HG02763 (cell line): ENCODE results near the gene NOX4.
"Not testable (repeated sequence)": the region's sequence is repeated elsewhere in the genome, so short reads cannot be mapped to it uniquely, and the experiment has no call there.

ENCODE experiments used
- ATAC-seq: cut with Tn5 transposase; IDR thresholded peaks from one replicate; pipeline ENCODE4 v1.9.1; 2021; ENCODE audit warnings: mild to moderate bottlenecking, moderate library complexity; ENCODE audit not compliant: unreplicated experiment

Gene NOX4

DNA sequence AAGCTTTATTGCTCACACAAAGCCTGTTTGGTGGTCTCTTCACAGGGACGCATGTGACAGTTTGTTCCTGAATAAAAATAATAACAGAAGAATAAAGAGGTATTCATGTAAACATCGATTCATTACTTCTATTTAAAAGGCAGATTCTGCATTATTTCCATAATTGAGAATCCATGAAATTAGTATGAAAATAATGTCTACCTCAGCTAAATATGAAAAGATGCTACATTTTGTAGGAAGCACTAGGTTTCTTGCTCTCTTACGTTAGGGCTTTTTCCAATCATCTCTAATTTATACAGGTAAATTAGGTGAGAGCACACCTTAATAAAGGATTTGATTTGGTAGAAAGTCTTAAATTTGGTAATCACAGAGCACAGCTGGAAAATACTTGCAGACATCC, 103.7 kb downstream of the NOX4 start:
- not testable (repeated sequence) for ATAC-seq

DNA sequence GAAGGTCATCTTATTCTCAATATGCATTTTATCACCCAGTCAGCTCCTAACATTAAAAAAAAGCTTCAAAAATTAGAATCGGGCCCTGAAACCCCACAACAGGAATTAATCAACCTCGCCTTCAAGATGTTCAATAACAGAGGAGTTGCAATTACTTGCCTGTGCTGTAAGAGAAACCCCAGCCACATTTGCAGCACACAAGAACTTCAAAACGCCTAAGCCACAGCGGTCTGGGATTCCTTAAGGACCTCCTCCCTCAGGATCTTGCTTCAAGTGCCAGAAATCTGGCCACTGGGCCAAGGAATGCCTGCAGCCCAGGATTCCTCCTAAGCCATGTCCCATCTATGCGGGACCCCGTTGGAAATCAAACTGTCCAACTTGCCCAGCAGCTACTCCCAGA, 108.2 kb downstream of the NOX4 start:
- not testable (repeated sequence) for ATAC-seq

DNA sequence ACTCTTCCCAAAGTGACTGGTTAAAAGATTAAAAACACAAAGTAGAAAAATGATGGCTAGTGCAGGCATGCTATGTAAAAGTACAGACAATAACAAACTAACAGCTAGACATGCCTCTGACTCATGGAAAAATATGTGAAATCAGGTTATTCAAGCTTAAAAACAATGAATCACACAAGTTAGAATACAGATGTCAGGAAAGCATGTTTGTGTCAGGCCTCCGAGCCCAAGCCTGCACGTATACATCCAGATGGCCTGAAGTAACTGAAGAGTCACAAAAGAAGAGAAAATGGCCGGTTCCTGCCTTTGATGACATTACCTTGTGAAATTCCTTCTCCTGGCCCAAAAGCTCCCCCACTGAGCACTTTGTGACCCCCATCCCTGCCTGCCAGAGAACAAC, 110.1 kb downstream of the NOX4 start:
- no peak for ATAC-seq

DNA sequence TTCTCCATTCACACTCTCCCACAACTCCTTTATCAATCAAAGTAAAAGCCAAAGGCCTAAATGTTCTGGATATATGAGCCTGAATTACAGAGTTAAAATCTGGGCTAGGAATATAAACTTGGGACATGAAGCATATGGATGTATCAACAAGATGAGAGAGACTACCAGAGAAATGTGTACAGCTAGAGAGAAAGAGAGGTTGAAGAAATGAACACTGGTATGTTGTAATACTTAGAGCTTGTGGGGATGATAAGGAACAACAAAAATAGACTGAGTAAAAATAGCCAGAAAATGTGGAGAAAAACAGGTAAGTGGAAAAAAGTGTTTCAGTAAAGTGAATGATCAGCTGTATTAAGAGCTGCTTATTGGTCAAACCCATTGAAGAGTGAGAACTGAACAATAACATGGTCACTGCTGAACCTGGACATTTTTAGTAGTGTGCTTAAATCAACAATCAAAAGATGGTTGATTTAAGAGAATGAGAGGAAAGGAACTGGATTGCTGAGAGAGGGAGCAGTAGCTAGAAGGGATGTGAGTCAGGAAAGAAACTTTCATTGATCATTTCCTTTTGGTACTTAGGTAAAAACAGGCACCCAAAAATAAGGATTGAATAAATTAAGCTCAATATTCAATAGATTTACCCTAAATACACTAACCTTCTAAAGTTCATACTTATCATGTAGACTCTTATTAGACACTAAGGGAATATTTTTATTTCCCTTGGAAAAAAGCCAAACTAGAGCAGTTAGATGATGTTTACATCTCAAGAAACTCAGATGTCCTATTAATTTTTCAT, 111.0 kb downstream of the NOX4 start:
- ATAC-seq, result not testable (repeated sequence)

DNA sequence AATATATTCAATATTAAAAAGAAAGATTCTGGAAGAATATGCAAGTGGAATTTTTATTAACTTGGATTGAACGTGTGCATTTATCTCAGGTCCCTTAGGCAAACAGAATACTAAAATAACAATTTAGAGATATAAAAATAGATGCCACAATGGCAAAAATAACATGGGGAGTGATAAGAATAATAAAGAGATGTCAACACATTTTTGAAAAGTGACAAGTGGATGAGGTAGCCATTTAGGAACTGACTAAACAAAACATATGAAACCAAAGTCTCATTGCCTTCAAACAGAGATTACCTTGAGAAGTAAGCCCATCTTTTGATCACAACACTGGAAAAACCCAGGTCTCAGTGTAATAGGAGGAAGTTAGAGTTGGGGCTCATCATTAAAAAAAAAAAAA, 112.2 kb downstream of the NOX4 start:
- not testable (repeated sequence) for ATAC-seq

DNA sequence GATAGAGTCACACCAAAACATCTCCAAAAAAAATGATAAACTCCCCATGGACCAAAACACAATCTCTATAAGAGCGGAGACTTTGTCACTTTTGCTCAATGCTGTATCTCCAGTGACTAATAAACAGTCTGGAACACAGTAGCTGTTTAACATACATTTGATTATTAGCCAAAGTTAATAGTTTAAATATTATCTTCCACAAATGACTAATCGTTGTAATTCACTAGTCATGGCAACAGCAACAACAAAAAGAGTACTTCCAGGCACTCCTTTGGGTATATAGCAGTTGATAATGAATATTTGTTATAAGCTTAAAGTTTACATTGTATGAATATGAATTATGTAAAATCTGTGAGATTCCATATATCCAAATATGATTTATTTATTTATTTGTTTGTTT, 121.8 kb downstream of the NOX4 start:
- ATAC-seq, result not testable (repeated sequence)

DNA sequence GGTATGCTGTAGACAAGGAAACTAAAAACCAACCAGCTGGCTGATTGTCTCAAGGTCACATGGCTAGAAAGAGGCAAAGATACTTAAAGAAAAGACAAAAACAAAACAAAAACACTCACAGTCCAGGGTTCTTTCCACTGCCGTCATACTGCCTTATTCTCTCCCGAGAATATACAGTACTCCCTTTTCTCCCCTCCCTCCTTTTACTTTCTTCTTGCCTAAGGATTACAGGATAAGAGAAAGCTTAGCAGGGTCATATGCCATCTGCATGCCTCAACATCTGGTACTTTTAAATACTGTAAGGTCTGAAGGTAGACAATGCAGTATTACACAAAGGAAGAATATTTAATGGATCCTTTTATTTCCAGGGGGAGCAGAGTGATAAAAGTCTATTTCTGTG, 126.3 kb downstream of the NOX4 start:
- not testable (repeated sequence) for ATAC-seq

DNA sequence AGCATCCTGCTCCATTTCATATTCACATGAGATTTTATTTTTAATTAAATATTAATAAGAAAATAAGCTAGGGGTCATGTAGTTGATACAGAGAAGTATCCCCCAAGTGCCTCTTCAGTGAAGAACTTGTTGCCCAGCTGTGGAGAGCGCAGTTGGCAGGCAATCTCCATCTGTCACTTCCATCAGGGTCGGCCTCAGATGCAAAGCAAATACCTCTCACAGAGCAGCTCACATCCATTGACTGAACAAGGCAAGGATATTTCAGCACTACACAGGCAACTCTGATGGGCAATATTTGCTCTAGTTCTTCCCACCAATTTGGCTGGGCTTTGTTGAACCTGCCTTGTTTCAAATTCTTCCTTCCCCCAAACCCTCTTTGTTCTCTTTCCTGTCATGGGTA, 129.4 kb downstream of the NOX4 start:
- no peak for ATAC-seq

DNA sequence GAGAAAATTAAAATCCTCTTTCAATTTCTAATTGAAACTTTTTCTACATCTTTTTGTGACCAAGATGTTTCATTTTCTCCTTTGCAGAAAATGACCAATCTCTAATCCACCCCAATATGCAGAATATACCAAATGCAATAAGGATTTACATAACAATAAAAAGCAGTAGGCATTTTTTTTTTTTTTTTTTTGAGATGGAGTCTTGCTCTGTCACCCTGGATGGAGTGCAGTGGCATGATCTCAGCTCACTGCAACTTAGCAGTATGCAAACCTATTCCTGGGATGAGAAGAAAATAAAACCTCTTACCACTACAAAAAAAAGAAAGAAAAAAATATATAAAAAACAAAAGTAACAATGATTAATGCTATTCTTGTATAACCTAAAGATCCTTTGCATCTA, 132.0 kb downstream of the NOX4 start:
- not testable (repeated sequence) for ATAC-seq

DNA sequence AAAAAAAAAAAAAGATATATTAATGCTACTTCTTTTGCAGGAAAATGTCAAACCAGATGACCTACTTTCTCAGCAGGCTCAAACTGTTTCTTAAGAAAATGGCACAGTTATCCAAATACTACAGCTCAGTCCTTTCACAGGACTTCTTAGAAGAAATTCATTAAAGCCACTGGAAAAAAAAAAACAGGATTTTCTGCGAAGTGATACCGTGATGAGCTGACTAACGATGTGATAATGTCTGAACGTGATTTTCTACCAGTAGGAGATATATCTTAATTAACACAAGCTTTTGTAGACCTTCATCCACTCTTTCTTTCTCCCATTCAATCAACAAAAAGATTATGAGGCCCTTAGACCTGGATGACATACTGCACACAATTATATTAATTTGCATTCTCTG, 132.4 kb downstream of the NOX4 start:
- no peak for ATAC-seq

DNA sequence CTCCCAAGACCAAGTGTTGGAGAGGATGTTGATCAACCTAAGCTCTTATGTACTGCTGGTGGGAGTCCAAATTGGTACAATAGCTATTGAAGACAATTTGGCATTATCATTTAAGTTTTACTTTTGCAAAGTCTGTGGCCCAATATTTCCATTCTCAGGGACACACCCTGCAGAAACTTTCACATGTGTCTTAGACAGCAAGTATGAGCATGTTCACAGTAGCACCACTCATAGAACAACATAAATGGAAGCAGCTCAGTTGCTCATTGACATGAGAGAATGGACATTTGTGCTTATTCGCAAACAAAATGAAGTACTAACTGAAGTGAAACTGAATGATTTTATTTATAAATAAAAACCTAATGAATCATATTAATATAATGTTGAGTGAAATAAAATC, 135.5 kb downstream of the NOX4 start:
- ATAC-seq, result no peak

DNA sequence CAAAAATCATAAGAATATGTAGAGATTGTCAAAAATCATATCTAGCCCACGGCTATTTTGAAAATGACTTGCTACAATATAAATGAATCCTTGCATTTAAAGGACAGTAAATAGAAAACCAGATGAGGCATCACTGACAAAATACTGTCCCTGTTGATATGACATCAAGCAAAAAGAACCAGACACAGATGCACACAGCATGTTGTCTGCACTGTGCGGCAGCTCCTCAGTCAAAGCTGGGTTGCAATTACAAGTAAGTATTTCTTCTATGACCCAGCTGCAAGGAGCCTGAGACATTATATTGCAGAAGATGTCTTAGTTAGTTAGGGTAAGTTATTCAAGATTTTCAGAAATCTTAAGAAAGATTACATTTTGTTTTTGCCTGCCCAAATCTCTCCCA, 136.7 kb downstream of the NOX4 start:
- not testable (repeated sequence) for ATAC-seq

DNA sequence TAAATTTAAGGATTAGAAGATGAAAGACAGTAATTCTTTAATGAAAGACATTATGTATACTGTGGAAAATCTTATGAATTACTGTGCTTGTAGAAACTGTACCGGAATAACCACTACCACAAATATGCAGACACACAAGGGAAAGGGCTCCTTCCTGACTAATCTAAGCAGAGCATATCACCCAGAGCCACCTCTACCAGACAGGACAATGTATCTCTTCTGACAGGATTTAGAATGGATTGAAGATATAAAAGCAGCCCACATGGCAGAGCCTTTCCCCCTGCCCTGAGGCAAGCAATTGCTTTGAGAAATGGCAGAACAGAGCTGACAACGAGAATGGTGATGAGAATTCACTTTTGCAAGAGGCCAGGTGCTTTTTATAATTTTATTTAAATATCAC, 144.1 kb downstream of the NOX4 start:
- no peak for ATAC-seq

DNA sequence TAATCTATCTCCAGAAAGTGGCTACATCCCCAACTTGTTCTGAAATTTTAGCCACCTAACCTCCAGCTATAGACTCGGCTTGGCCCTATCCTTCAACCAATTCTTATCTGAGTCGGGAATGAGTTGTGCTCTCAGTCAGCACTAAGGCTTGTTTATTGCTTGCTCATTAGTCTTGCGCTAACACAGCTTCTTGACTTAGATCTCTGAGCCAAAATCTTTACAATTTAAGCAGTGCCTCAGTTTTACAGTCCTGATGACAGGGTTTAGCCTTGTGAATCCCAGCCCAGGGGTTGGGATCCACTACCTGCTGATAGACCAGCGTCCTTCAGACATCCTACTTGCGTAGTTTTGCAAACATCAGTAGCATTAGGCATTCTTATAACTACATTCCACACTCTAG, 144.6 kb downstream of the NOX4 start:
- ATAC-seq, result no peak

DNA sequence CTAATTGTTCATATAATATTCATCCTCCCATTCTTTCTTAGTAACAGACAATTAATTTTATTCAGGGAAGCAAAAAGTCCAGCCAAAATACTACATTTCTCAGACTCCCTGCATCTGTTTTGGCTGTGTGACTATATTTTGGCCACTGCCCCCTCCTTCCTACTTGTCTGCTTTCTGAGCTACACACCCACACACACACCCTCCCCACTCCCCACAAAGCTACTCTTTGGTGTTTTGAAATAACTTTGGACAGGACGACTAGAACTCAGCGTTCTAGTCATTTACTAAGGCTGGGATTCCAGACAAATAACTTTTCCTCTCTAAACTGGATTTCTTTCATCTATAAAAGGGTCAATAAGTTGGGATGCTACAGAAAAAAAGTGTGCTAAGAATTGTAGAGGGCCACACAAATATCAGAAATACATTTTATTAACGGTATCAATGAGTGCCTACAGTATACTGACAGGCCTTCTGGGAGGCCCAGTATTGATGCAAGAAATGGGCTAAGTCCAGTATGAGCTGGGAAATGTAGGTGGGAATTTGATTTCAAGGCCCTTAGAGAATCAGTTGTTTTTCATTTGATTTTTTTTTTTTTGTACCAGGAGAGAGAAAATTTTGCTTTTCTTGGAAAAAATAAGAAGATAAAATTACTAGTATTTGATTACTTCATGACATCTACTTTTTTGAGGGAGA, 148.1 kb downstream of the NOX4 start:
- not testable (repeated sequence) for ATAC-seq

DNA sequence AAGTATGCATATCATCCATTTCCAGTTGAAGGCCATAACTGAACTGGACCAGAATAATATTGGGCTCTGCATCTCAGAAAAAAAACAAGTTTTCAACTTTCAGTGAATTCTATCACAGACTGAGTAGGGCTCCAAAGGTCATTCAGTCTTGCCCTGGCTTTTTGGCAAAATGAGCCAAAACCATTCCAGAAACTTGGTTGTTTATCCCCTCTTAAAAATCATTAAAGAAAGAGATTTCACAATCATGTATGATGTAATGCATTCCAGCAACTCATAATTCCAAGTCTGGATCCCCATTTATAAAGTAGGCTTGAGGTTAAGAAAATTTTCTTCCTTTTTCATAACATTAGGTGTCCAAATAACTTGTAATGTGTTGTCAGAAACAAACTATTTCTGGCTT, 150.7 kb downstream of the NOX4 start:
- ATAC-seq, result not testable (repeated sequence)

DNA sequence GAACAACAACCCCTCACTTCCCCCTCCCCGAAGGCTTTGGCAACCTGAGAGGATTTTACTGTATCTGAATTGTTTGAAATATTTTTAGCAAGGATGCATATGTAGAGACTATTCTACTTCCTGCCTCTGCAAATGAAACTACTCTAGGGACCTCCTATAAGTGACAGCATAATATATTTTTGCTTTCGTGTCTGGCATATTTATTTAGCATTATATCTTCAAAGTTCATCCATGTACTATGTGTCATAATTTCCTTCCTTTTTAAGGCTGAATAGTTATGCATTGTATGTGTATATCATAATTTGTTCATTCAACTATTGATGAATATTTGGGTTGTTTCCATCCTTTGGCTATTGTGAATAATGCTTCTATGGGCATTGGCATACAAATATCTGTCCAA, 153.1 kb downstream of the NOX4 start:
- not testable (repeated sequence) for ATAC-seq

DNA sequence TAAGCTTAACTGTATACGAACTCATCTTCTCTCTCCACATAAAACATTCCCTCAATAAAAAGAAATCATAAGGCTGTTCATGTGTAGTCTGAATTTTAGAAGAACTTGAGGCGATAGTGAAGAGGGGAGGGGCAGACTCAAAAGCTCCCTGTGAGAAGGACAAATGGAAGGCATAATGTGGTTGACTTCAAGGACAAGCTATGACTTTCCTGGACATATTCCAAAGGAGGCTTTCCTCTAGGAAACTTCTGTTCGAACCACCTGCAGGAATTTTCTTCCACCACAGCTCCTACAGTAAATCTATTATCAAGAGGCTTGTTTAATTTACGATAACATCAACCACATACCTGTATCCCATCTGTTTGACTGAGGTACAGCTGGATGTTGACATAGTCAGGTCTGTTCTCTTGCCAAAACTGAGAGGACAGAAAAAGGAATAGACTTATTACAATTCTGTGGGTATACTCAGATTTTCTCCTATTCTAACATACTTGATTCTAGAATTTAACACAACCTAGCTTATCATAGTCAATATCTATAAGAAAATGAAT, 154.0 kb downstream of the NOX4 start:
- not testable (repeated sequence) for ATAC-seq

DNA sequence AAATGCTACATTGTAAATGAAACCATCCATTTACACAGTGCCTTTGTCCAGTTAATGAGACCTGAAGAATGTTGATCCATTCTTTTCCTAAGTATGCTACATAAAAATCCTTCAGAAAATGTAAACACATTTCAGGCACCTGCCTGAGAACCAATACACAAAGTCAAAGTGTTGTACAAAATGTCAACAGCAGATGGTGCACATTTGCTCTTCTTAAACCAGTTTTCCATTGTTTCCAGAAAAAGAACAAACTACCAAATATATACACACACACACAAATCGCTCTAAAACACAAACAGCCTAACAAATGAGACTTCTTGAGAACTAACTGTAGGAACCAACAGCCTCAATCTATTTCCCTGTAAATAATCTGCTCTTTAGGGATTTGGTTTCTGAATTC, 157.5 kb downstream of the NOX4 start:
- not testable (repeated sequence) for ATAC-seq

DNA sequence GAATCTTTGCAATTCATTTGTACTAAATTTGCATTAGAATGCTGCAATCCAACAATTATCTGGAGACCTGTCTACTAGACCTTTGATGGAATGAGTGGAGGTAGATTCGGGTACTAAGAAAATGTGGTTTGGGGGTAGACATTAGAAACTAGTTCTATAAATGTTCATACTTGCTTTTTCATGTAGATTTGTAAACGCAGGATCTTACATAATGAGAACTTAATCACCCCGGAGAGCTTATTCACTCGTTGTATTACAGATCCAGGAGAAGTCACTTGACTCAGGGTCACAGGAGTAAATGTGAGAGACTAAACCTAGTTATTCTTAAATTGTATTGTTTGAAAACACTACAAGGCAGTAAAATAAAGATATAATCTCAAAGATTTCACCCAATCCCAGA, 159.2 kb downstream of the NOX4 start:
- not testable (repeated sequence) for ATAC-seq

DNA sequence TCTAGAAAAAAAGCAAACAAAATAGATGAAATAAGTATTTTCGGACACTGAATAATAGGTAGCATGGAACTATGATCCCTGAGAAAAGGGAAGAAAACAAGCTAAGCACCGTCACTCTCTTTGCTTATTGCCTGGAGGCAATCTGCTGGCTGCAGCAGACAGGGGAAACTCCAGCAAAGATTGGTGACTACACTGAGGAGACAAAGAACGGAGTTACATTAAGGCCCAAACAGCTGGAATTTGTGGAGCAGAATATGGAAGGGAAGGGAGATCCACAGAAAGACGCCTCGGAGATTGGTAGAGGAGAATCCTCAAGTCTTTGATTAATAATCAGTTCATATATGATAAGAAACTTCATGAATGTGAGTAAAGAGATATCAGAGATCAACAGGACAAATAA, 163.3 kb downstream of the NOX4 start:
- no peak for ATAC-seq

DNA sequence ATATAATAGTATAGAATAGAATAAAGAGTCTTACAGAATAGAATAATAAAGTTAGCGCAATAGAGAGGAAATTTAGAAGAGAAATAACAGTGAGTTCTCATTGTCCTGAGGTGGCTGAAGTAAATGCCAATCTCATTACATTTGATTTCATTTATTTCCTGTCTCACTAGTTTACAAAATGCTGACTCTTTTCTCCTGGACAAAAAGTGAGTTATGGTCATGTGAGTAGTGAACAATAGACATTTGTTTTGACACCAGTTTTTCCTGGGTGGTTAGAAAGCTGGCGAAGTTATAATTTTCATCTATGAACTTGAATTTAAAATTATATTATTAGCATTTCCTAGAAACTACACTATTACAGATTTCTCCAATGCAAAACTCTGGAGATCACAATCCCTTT, 169.8 kb downstream of the NOX4 start:
- no peak for ATAC-seq
